T follicular helper cell (primary cell): ENCODE results near the gene SCART1.
"Not testable (repeated sequence)": the region's sequence is repeated elsewhere in the genome, so short reads cannot be mapped to it uniquely, and the experiment has no call there.

Experiments
- DNase-seq: peaks from one replicate; pipeline ENCODE4 v3.0.0-alpha.2; 2020; ENCODE audit warnings: low read depth

The SCART1 gene

DNA sequence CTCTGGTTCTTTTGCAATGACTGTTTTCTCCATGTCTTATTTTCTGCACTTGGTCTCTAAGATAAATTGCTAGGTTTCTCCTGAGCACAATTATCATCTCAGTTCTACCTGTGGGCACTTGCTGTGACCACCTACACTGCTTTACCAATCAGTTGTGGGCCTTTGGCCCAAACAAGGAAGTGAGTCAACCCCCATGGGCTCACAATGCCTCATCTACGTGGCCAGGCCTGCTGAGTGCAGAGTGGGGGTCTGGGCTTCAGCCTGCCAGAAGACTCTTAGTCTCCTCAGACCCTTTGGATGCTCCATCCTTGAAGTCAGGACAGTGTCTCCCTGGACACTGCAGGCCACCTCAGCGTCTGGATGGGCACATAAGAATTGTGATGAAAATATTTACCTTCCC is 20.3 kb downstream of the SCART1 start:
- no peak for DNase-seq

DNA sequence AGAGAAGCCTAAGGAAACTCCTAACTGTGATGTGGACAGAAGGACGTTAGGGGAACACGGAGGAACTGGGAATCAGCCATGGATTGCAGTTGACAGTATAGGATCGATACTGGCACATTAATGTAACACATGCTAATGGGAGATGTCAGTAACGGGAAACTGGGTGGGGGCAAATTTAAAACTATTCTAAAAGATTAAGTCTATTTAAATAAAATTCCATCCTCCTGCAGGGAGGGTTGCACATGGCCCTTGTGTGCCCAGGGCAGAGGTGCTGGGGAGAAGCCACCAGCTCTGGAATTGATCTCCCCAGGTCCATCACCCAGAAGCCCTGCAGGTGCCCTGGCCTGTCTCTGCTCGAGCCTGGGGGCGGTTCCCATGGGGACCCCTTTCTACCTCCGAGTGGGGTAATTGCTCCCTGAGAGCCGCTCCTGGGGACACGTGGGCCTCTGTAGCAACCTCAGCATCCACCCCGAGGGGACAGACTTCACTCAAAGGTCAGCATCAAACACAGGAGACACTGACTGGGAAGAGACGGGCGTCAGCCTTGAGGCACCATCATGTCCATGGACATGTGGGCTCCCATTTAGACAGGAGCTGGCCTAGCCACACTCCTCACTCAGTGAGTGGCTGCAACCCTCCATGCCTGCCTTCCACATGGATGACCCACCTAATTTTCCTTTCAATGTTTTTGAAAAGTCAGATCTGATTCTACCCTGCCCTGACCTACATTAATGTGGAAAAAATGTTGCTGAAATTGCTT is 21.1 kb downstream of the SCART1 start:
- no peak for DNase-seq

GRCh38 chr10:133475425-133475734 is 21.6 kb downstream of the SCART1 start:
- DNase-seq: no peak

DNA sequence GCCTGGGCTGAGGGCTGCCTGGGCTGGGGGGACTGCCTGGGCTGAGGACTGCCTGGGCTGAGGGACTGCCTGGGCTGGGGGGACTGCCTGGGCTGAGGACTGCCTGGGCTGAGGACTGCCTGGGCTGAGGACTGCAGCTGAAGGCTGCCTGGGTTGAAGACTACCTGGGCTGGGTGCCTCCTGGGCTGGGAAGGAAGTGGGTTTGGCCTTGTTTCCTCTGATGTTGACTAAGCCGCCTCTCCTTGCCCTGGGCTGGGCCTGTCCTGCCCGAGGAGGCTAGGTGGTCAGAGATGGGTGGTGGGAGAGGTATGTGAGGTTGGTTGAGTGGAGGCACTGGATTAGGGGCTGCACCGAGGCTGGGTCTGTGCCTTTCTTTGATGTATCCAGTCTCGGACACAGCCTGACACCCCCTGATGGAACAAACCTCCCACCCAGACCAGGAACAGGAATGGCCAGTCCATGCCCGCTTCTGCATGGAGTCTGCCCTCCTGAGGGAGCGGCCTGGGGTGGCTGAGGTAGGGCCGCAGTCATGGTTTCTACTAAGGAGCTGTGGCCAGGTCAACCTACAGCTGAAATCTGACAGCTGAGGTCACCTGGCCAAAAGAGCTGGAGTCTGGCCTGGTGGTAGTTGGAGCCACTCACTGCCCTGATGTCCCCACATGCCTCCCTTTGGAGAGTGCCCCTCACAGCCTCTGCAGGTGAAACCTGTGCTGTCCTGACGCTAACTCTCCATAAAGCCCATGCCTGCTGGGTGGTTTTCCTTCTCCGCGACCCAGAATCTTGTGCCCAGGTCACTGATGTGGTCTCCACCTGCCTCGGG is 22.3 kb downstream of the SCART1 start:
- no peak for DNase-seq

DNA sequence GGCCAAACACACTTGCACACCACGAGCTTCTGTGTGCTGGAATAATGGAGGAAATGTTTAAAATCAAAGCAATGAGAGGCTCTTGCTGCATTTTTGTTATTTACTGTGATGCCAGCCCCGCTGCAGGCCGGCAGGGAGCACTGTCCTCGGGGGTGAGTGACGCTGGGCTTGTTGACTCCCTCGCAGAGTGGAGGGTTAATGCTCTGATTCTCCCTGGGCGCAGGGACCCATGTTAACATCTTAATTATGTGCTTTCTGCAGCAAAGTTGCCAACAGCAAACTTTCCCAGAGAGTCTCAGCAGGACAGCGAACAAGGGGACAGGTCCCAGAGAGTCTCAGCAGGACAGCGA is 22.9 kb downstream of the SCART1 start:
- no peak for DNase-seq

- no peak for DNase-seq
These were observed 27.4 kb downstream of the SCART1 start for GRCh38 chr10:133481086-133481643.

DNA sequence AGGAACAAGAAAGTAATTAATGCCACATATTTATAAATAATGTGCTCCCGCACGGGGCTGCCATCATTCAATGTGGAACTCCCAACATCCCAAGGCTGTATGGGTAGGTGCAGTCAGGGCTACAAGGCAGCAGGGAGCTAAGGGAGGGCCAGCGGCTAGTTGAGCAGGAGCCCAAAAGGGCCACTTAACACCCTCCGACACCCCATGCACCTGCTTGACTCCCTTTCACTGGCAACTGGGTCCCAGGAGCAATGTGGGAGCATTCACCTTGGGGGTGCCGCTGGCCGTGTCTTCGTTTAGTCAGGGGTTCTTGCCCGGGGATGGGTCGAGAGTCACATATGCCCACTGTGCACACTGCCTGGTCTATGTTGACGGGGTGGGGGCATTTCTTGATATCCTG is 27.9 kb downstream of the SCART1 start:
- no peak for DNase-seq

GRCh38 chr10:133484818-133485217 is 31.1 kb downstream of the SCART1 start:
- no peak for DNase-seq

- no peak for DNase-seq
These were observed 33.3 kb downstream of the SCART1 start for GRCh38 chr10:133487085-133487484.

GRCh38 chr10:133488354-133488753 is 34.6 kb downstream of the SCART1 start:
- no peak for DNase-seq

DNA sequence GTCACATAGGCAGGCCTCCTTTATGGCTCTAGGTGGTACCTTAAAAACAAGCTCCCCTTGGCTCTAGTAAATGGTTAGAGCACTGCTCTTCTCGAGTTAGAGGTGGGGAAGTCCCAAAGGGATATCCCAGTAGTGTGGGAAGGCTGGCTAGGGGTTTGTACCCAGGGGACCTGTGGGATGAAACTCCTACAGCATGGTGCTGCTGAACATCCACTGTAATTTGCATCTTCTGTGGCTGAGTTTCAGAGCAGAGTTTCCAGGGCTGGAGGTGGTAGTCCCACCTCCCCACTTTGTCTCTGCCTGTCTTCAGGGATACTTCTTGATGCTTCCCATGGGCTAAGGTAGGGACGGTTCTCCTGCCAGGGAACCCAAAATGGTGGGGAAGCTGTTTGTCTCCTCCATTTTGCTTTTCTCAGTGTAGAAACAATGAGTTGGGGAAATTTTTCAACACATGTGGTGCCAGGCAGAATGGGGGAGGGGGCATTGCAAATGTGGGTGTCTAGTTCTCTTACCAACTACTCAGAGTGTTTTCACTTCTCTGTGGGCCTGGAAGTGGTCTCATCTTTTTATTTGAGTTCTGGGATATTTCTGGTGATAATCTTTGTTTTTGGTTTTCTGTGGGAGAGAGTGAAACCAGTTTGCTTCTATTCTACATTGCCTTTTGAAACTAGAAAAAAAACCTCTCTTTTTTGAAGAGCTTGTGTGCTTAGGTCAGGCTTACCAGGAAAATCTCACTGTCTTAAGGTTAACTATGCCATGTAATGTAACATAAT is 36.3 kb downstream of the SCART1 start:
- no peak for DNase-seq

DNA sequence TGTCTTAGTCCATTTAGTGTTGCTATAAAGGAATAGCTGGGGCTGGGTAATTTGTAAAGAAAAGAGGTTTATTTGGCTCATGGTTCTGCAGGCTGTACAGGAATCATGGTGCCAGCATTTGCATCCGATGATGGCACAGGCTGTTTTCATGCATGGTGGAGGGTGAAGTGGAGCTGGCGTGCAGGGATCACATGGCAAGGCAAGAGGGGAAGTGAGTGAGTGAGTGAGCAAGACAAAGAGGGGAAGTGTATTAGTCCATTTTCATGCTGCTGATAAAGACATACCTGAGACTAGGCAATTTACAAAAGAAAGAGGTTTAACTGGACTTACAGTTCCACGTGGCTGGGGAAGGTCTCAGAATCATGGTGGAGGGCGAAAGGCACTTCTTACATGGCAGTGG is 39.8 kb downstream of the SCART1 start:
- not testable (repeated sequence) for DNase-seq

GRCh38 chr10:133497363-133497762 is 43.6 kb downstream of the SCART1 start:
- not testable (repeated sequence) for DNase-seq

GRCh38 chr10:133499176-133499575 is 45.4 kb downstream of the SCART1 start:
- DNase-seq: not testable (repeated sequence)

- not testable (repeated sequence) for DNase-seq
These were observed 47.2 kb downstream of the SCART1 start for GRCh38 chr10:133500897-133501296.

GRCh38 chr10:133509700-133510099 is 56.0 kb downstream of the SCART1 start:
- DNase-seq: no peak

DNA sequence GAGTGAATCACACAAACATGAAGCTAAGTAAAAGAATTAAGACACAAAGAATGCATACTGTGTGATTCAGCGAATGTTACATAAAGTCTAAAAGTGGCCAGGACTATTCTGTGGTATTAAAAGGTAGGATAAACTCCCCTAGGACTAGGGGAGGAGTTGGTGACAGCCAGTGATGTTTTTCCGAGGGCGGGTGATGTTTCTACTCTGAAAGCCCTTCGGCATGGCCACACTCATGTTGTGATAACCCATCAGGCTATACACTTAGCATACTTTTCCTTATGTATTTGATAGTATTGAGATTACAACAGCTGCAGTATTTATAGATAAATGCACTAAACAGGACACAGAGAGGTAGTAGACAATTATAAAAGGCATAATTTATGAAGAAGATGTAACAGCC is 57.7 kb downstream of the SCART1 start:
- no peak for DNase-seq

GRCh38 chr10:133511907-133512528 is 58.3 kb downstream of the SCART1 start:
- no peak for DNase-seq

DNA sequence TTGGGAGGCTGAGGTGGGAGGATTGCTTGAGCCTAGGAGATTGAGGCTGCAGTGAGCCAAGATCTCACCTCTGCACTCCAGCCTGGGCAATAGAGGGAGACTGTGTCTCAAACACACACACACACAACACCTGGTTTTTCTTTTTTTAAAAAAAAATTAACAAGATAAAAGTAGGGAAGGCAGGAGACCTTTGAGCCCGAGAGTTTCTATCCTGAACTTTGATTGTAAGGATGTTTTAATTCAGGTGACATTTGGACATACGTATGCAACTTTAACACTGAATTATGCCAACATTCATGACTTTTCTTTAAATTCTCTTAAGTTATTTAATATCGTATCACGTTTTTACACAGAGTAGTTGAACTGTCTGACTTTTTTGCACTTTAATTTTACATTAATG is 61.7 kb downstream of the SCART1 start:
- DNase-seq: no peak

- no peak for DNase-seq
These were observed 62.3 kb downstream of the SCART1 start for GRCh38 chr10:133516057-133516456.

DNA sequence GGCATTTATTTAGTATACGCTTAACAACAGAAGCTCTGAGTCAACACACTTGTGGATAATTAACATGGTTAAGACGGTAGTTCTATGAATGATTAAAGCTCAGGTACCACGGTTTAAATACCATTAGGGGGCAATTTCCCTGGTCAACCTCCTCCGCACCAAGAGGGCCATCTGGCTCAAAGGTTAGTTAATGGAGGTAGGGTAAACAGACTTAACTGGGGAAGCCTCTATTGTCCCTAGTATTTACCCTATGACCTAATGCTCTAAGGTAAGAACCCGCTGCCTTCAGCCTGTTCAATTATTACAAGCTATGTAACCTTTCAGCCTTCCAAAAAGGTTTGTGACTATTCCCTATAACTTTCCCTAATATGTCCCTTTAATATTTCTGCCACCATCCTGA is 64.8 kb downstream of the SCART1 start:
- not testable (repeated sequence) for DNase-seq
